ENCODE results near the gene ELF5. TPM values are rescaled to one million over a fixed set of nuclear protein-coding genes. Genes with fewer than 3 reads are reported as not detected.

ELF5 gene
- total and polyA plus RNA-seq, 2 of the 13 experiments (the other 11 are each of a cell fraction or from before 2014, with no cell fraction given), result 0.51 to 2.6 TPM

DNA sequence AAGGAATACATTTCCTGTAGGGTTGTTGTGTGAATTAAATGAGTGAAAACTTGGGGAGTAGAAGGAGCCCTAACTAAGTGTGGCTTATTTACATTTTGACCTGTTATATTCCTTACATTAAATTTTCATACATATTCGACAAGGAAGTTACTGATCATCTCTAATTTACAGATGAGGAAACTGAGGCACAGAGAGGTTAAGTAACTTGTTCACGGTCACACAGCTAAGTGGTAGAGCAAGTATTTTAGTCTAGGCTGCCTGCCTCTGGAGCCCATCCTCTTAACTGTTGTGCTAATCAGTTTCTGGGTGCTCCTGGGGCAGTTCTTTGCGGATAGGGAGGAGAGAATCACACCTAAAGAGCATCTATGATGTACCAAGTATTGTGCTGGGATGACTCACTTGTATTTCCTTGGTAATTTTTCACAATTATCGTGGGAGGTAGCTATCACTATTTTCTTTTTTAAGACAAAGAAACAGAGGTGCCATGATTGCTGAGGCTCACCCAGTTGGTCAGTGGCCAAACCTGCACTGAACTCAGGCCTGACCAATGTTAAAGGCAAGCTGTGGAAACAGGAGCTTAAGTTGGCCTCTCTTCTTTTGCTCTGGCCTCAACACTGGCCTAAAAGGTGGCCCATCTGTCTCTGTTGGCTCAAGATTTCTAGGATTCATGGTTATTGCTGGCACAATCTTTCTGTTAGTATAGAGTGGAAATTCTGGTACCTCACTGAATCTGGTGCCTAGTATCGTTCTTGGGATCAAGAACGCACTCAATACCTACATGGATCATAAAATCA, 2.9 kb upstream of the ELF5 start:
- no peak overlapping the region for H3K4me2 ChIP-seq (ENCODE audit: low read depth, low read length)
- H3K79me2 ChIP-seq (ENCODE audit: insufficient read depth, low read length), result no peaks in the 10 kb centered on the region
- DNase-seq (ENCODE audit: low spot score) (no peak), ATAC-seq (no peak), FAIRE-seq (no peak)
- H3K36me3 ChIP-seq (replicated peaks in 1 of 2; ENCODE audit: control insufficient read depth in 1 of 2, insufficient read depth in 2 of 2, low read length in 2 of 2), result no peaks in the 10 kb centered on the region
- H4K20me1 ChIP-seq (ENCODE audit: insufficient read depth, low read length), result no peaks in the 10 kb centered on the region
- H3K4me1 ChIP-seq (ENCODE audit: insufficient read depth, low read length), result peaks cover 24% of the 10 kb centered on the region
- H3K27me3 ChIP-seq (ENCODE audit: control insufficient read depth in 1 of 2, insufficient read depth in 2 of 2, low read length in 2 of 2), result no peaks in the 10 kb centered on the region; a peak in 1 of 5 replicates
- no peak overlapping the region for H3K4me3 ChIP-seq (replicated peaks in 1 of 3; ENCODE audit: insufficient read depth in 1 of 3, low read depth in 2 of 3, low read length in 3 of 3)
- 49% methylated on average over 6 of the region's 6 CpGs for WGBS (ENCODE audit: low lambda C conversion rate)
- no peak overlapping the region for H3K9ac ChIP-seq (ENCODE audit: insufficient read depth, low read depth, low read length)
- no peaks in the 10 kb centered on the region for H3K9me3 ChIP-seq (ENCODE audit: low read length)
- CTCF ChIA-PET (ENCODE audit: low intra/inter-chr PET ratio, low total read pairs), result no interaction called here
- no peak overlapping the region for H2AFZ ChIP-seq (ENCODE audit: low read length)
- POLR2A ChIA-PET, result no interaction called here
- intact Hi-C loops (cut with micrococcal nuclease; ENCODE audit: unreplicated experiment) (no loop called here), in situ Hi-C loops (cut with HindIII; ENCODE audit: extremely low pct_ligation_motif_present, low pct_unique_long_range_greater_than_20kb) (no loop called here)
- no peak overlapping the region for H3K27ac ChIP-seq (ENCODE audit: extremely low read length, insufficient read depth, low read length)
- TF ChIP-seq ZNF776 (CRISPR knock-in tag; IDR thresholded peaks at IDR 0.05) (no peak), ZNF160 (CRISPR knock-in tag; IDR thresholded peaks at IDR 0.05) (no peak), ZFP36 (IDR thresholded peaks at IDR 0.05; ENCODE audit: borderline replicate concordance, low read depth, low read length, partially characterized antibody) (no peak), SETDB1 (CRISPR knock-in tag; IDR thresholded peaks at IDR 0.05; ENCODE audit: borderline replicate concordance) (no peak)
- TF ChIP-seq, protein P1, sequence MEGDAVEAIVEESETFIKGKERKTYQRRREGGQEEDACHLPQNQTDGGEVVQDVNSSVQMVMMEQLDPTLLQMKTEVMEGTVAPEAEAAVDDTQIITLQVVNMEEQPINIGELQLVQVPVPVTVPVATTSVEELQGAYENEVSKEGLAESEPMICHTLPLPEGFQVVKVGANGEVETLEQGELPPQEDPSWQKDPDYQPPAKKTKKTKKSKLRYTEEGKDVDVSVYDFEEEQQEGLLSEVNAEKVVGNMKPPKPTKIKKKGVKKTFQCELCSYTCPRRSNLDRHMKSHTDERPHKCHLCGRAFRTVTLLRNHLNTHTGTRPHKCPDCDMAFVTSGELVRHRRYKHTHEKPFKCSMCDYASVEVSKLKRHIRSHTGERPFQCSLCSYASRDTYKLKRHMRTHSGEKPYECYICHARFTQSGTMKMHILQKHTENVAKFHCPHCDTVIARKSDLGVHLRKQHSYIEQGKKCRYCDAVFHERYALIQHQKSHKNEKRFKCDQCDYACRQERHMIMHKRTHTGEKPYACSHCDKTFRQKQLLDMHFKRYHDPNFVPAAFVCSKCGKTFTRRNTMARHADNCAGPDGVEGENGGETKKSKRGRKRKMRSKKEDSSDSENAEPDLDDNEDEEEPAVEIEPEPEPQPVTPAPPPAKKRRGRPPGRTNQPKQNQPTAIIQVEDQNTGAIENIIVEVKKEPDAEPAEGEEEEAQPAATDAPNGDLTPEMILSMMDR (CRISPR knock-in tag; IDR thresholded peaks at IDR 0.05), result no peak
- BruUV-seq (replicated peaks), result no TSS peak

DNA sequence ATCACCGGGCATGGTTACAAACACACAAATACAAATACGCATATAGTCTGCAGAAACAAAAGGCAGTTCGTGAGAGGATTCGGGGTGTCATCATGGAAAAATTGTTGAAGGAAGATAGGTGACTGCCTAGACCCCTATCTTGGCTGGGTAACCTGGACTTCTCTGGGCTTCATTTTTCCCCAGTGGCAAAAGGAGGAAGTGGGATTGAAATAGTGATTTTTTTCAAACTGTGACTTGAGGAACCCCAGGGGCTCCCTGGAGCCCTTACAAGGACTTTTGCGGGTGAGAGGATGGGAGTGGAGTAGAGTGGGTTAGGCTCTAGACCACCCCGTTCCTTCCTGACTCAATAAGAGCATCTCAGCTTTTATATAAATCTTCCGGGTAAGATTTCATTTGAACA, 1.0 kb upstream of the ELF5 start:
- ChIA-PET POLR2A (no interaction called here), CTCF (ENCODE audit: low intra/inter-chr PET ratio, low total read pairs) (no interaction called here)
- 68% methylated on average over 7 of the region's 7 CpGs for WGBS (ENCODE audit: low lambda C conversion rate)
- FAIRE-seq (no peak), ATAC-seq (no peak), DNase-seq (ENCODE audit: low spot score) (no peak)
- Histone ChIP-seq H3K4me2 (ENCODE audit: low read depth, low read length) (peak overlapping the region; percentile 81), H3K27ac (ENCODE audit: extremely low read length, insufficient read depth, low read length) (no peak overlapping the region), H3K4me3 (replicated peaks in 1 of 3; ENCODE audit: insufficient read depth in 1 of 3, low read depth in 2 of 3, low read length in 3 of 3) (peak overlapping the region in 1 of 3 experiments; percentile 58; a peak in 1 of 6 replicates), H3K9me3 (ENCODE audit: low read length) (no peaks in the 10 kb centered on the region), H4K20me1 (ENCODE audit: insufficient read depth, low read length) (no peaks in the 10 kb centered on the region), H3K36me3 (replicated peaks in 1 of 2; ENCODE audit: control insufficient read depth in 1 of 2, insufficient read depth in 2 of 2, low read length in 2 of 2) (no peaks in the 10 kb centered on the region), H3K9ac (ENCODE audit: insufficient read depth, low read depth, low read length) (no peak overlapping the region), H3K27me3 (ENCODE audit: control insufficient read depth in 1 of 2, insufficient read depth in 2 of 2, low read length in 2 of 2) (no peaks in the 10 kb centered on the region; a peak in 1 of 5 replicates), H3K79me2 (ENCODE audit: insufficient read depth, low read length) (no peaks in the 10 kb centered on the region), H3K4me1 (ENCODE audit: insufficient read depth, low read length) (peaks cover 37% of the 10 kb centered on the region), H2AFZ (ENCODE audit: low read length) (no peak overlapping the region)
- in situ Hi-C loops (cut with HindIII; ENCODE audit: extremely low pct_ligation_motif_present, low pct_unique_long_range_greater_than_20kb), result loop anchor here (5.0 kb wide), 1 partner anchor 378 kb away; no protein-coding TSS in a partner anchor
- BruUV-seq (replicated peaks), result no TSS peak
- intact Hi-C loops (cut with micrococcal nuclease; ENCODE audit: unreplicated experiment), result loop anchor here (5.0 kb wide), 1 partner anchor 33 kb away; no protein-coding TSS in a partner anchor
- TF ChIP-seq MYNN (CRISPR knock-in tag; IDR thresholded peaks at IDR 0.05; ENCODE audit: low read depth), result no peak
- no peak for TF ChIP-seq ZFP90 (CRISPR knock-in tag; IDR thresholded peaks at IDR 0.05; ENCODE audit: borderline replicate concordance)
- no peak for TF ChIP-seq CHCHD3 (CRISPR knock-in tag; IDR thresholded peaks at IDR 0.05)
- TF ChIP-seq SP140L (CRISPR knock-in tag; IDR thresholded peaks at IDR 0.05; ENCODE audit: borderline replicate concordance), result no peak
- TF ChIP-seq THAP8 (CRISPR knock-in tag; IDR thresholded peaks at IDR 0.05; ENCODE audit: borderline replicate concordance), result no peak
- TF ChIP-seq, protein P2, sequence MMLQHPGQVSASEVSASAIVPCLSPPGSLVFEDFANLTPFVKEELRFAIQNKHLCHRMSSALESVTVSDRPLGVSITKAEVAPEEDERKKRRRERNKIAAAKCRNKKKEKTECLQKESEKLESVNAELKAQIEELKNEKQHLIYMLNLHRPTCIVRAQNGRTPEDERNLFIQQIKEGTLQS (CRISPR knock-in tag; IDR thresholded peaks at IDR 0.05), result no peak
- no peak for TF ChIP-seq POLR2AphosphoS2 (IDR thresholded peaks at IDR 0.05; ENCODE audit: low read depth, low read length)
- no peak for TF ChIP-seq ZNF605 (CRISPR knock-in tag; IDR thresholded peaks at IDR 0.05)
- TF ChIP-seq ZBTB20 (CRISPR knock-in tag; IDR thresholded peaks at IDR 0.05; ENCODE audit: borderline replicate concordance, low read depth), result no peak
- no peak for TF ChIP-seq CCDC6 (CRISPR knock-in tag; IDR thresholded peaks at IDR 0.05)
- no peak for TF ChIP-seq ZFP37 (CRISPR knock-in tag; IDR thresholded peaks at IDR 0.05; ENCODE audit: borderline replicate concordance)

All from HepG2 (cell line).